SIG-M5 treated with dmso at 0.1 percent for 504 hours (cell line): ENCODE measurements around the gene SERPINB5.

Source experiments
- DNase-seq: peaks from one replicate; lab custom pipeline; 2025; ENCODE audit not compliant: unreplicated experiment; lab: John Stamatoyannopoulos, UW

Gene SERPINB5

GRCh38 chr18:63468575-63468974, 8.2 kb upstream of the SERPINB5 start:
- DNase-seq: no peak

GRCh38 chr18:63470751-63471150, 6.0 kb upstream of the SERPINB5 start:
- DNase-seq: no peak

- no peak for DNase-seq
These were observed 4.4 kb upstream of the SERPINB5 start for GRCh38 chr18:63472380-63472779.

GRCh38 chr18:63477200-63477599, 442 bp downstream of the SERPINB5 start:
- DNase-seq: no peak

GRCh38 chr18:63477968-63478367, 1.2 kb downstream of the SERPINB5 start:
- DNase-seq: no peak

- DNase-seq: no peak
These were observed 3.1 kb downstream of the SERPINB5 start for GRCh38 chr18:63479826-63480225.

GRCh38 chr18:63480476-63480875, 3.7 kb downstream of the SERPINB5 start:
- DNase-seq: no peak

GRCh38 chr18:63480915-63481314, 4.2 kb downstream of the SERPINB5 start:
- no peak for DNase-seq

- DNase-seq: peak; percentile 34
These were observed 10.9 kb downstream of the SERPINB5 start for GRCh38 chr18:63487676-63488075.

GRCh38 chr18:63488160-63488559, 11.4 kb downstream of the SERPINB5 start:
- no peak for DNase-seq

GRCh38 chr18:63492851-63493250, 16.1 kb downstream of the SERPINB5 start:
- no peak for DNase-seq

GRCh38 chr18:63495675-63496074, 18.9 kb downstream of the SERPINB5 start:
- DNase-seq: no peak

- no peak for DNase-seq
These were observed 29.0 kb downstream of the SERPINB5 start for GRCh38 chr18:63505566-63506335.

- DNase-seq: no peak
These were observed 29.5 kb downstream of the SERPINB5 start for GRCh38 chr18:63506336-63506646.

- DNase-seq: no peak
These were observed 31.8 kb downstream of the SERPINB5 start for GRCh38 chr18:63508596-63508995.

GRCh38 chr18:63511285-63511684, 34.5 kb downstream of the SERPINB5 start:
- DNase-seq: peak; percentile 69

- no peak for DNase-seq
These were observed 37.6 kb downstream of the SERPINB5 start for GRCh38 chr18:63514326-63514725.

GRCh38 chr18:63514888-63515678, 38.3 kb downstream of the SERPINB5 start:
- DNase-seq: no peak

- DNase-seq: no peak
These were observed 39.0 kb downstream of the SERPINB5 start for GRCh38 chr18:63515801-63516200.

- peak; percentile 85 for DNase-seq
These were observed 41.6 kb downstream of the SERPINB5 start for GRCh38 chr18:63518178-63519012.

- DNase-seq: no peak
These were observed 43.4 kb downstream of the SERPINB5 start for GRCh38 chr18:63520053-63520685.
